K562 (cell line): ENCODE results near the gene USP2. TPM values are rescaled to one million over a fixed set of nuclear protein-coding genes. Genes with fewer than 3 reads are reported as not detected.

Source experiments
- ATF1 ChIP-seq, 2 experiments: fragments of 450-650 bp in 1 of 2; IDR thresholded peaks; 2 replicates each; pipeline ENCODE4 v1.6.1; 2016; ENCODE audit warnings: missing compliant biosample characterization in 1 of 2, missing genetic modification characterization in 1 of 2
- CHD2 ChIP-seq: IDR thresholded peaks from 2 replicates; pipeline ENCODE4 v1.6.1; 2011; ENCODE audit warnings: low read depth, low read length
- FOS ChIP-seq: IDR thresholded peaks from 3 replicates; pipeline ENCODE4 v1.6.1; 2011; ENCODE audit not compliant: insufficient read length; ENCODE audit errors: extremely low read depth
- HDAC1 ChIP-seq, 2 experiments: fragments of 450-650 bp; IDR thresholded peaks; 2 replicates each; pipeline ENCODE4 v1.6.1; 2016 to 2017; ENCODE audit warnings: inconsistent platforms in 1 of 2, mild to moderate bottlenecking in 1 of 2, moderate library complexity in 1 of 2
- JUN ChIP-seq, 2 experiments: sonication (generic) in 1 of 2; formaldehyde crosslinking in 1 of 2; IDR thresholded peaks; 2 replicates each; pipeline versions ENCODE4 v1.6.1 to v1.8.0; 2012 to 2022; ENCODE audit warnings: borderline replicate concordance in 2 of 2, mild to moderate bottlenecking in 2 of 2, improper control_type of control experiment in 1 of 2, low read depth in 1 of 2, low read length in 1 of 2, missing genetic modification reagents in 1 of 2
- MEIS2 ChIP-seq: fragments of 450-650 bp; IDR thresholded peaks from 2 replicates; pipeline ENCODE4 v1.6.1; 2014; ENCODE audit warnings: mild to moderate bottlenecking; ENCODE audit not compliant: partially characterized antibody
- RBM39 ChIP-seq: fragments of 200-400 bp; formaldehyde crosslinking; optimal IDR thresholded peaks from 2 replicates; pipeline ENCODE3; 2018; ENCODE audit warnings: low read depth, low read length
- ZKSCAN3 ChIP-seq: fragments of 250-450 bp; sonication (Bioruptor Pico); IDR thresholded peaks from 2 replicates; pipeline ENCODE4 v1.4.0; 2020
- polyA plus RNA-seq, 8 experiments: library from polyadenylated mRNA; depleted of rRNA in 4 of 8; stranded (reverse) in 5 of 8; unstranded in 3 of 8; fragments of >200 nt; fragmentation: Nextera tagmentation in 2 of 8; fragmentation: Illumina TruSeq in 1 of 8; extraction: Ambion mirVana in 2 of 8; extraction: Trizol in 1 of 8; gene quantifications; 2 replicates each; pipeline versions ENCODE4 v1.2.1 to v1.2.3, GENCODE V29; 2011 to 2014; ENCODE audit warnings: inconsistent platforms in 1 of 8, missing spikeins in 1 of 8
- total RNA-seq, 7 experiments: library from RNA; depleted of rRNA in 6 of 7; stranded (reverse); fragments of >200 nt in 6 of 7; fragmentation: Illumina TruSeq in 2 of 7; extraction: Trizol in 2 of 7; gene quantifications; 2 replicates each; pipeline versions ENCODE4 v1.2.1 to v1.2.3, GENCODE V29; 2011 to 2021; ENCODE audit warnings: low replicate concordance in 1 of 7
- TF ChIP-seq, protein P1 (sequence below): sonication (generic); formaldehyde crosslinking; IDR thresholded peaks from 2 replicates; pipeline ENCODE4 v1.8.1; 2023; ENCODE audit warnings: missing genetic modification reagents, mild to moderate bottlenecking, borderline replicate concordance
- TF ChIP-seq, protein P2 (sequence below): fragments of 250-450 bp; sonication (Bioruptor Pico); IDR thresholded peaks from 2 replicates; pipeline ENCODE4 v1.4.0; 2020
- TF ChIP-seq, protein P3 (sequence below): fragments of 450-650 bp; formaldehyde crosslinking; IDR thresholded peaks from 2 replicates; pipeline ENCODE4 v1.4.0; 2022; ENCODE audit warnings: missing genetic modification characterization
- TF ChIP-seq, protein P4 (sequence below): sonication (generic); formaldehyde crosslinking; IDR thresholded peaks from 2 replicates; pipeline ENCODE4 v1.8.0; 2022; ENCODE audit warnings: mild to moderate bottlenecking, low read depth, missing genetic modification reagents

Gene USP2
- total and polyA plus RNA-seq, 9 of the 15 experiments (the other 6 are each of a cell fraction or from before 2014, with no cell fraction given), result 2.8 to 16.9 (median 3.9) TPM

DNA sequence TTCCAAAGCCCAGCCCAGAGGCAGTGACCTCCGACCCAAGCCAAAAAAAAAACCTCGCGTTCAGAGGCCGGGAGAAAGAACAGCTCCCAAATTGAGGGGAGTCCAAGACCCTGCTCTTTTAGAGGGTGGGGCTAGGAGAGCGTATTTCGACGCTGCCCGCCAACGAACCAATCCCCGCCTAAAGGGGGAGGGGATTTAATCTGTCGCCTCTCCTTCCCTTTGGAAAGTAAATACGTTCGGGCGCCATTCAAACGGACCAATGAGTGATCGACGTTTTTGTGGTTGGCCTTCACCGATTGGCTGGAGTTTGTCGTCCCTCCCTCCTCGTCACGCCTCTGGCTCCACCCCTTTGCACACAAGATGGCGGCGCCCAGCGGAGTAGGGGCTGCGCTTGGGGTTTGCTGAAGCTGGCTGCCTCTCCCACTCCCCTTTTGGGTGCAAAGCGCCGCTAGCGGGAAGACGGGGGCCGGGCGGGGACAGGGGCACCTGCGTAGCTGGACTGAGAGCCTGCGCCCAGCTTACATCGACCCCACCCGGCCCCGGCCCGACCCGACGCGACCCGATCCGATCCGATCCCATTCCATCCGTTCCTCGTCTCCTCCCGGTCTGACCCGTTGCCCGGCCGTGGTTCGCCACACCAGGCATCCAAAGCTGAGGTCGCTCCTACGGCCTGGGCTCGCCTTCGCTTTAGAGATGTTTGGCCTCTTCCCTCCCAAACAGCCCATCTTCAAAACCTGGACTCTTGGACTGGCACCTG is 47.1 kb downstream of the USP2 start, which contains the start of gene RNF26 (continued):
- TF ChIP-seq, protein P1, sequence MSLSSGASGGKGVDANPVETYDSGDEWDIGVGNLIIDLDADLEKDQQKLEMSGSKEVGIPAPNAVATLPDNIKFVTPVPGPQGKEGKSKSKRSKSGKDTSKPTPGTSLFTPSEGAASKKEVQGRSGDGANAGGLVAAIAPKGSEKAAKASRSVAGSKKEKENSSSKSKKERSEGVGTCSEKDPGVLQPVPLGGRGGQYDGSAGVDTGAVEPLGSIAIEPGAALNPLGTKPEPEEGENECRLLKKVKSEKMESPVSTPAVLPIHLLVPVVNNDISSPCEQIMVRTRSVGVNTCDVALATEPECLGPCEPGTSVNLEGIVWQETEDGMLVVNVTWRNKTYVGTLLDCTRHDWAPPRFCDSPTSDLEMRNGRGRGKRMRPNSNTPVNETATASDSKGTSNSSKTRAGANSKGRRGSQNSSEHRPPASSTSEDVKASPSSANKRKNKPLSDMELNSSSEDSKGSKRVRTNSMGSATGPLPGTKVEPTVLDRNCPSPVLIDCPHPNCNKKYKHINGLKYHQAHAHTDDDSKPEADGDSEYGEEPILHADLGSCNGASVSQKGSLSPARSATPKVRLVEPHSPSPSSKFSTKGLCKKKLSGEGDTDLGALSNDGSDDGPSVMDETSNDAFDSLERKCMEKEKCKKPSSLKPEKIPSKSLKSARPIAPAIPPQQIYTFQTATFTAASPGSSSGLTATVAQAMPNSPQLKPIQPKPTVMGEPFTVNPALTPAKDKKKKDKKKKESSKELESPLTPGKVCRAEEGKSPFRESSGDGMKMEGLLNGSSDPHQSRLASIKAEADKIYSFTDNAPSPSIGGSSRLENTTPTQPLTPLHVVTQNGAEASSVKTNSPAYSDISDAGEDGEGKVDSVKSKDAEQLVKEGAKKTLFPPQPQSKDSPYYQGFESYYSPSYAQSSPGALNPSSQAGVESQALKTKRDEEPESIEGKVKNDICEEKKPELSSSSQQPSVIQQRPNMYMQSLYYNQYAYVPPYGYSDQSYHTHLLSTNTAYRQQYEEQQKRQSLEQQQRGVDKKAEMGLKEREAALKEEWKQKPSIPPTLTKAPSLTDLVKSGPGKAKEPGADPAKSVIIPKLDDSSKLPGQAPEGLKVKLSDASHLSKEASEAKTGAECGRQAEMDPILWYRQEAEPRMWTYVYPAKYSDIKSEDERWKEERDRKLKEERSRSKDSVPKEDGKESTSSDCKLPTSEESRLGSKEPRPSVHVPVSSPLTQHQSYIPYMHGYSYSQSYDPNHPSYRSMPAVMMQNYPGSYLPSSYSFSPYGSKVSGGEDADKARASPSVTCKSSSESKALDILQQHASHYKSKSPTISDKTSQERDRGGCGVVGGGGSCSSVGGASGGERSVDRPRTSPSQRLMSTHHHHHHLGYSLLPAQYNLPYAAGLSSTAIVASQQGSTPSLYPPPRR (CRISPR knock-in tag), result 0 out of 2 replicates have a peak, but pooled peaks have one; percentile 16
- no peak for TF ChIP-seq RBM39
- TF ChIP-seq, protein P2, sequence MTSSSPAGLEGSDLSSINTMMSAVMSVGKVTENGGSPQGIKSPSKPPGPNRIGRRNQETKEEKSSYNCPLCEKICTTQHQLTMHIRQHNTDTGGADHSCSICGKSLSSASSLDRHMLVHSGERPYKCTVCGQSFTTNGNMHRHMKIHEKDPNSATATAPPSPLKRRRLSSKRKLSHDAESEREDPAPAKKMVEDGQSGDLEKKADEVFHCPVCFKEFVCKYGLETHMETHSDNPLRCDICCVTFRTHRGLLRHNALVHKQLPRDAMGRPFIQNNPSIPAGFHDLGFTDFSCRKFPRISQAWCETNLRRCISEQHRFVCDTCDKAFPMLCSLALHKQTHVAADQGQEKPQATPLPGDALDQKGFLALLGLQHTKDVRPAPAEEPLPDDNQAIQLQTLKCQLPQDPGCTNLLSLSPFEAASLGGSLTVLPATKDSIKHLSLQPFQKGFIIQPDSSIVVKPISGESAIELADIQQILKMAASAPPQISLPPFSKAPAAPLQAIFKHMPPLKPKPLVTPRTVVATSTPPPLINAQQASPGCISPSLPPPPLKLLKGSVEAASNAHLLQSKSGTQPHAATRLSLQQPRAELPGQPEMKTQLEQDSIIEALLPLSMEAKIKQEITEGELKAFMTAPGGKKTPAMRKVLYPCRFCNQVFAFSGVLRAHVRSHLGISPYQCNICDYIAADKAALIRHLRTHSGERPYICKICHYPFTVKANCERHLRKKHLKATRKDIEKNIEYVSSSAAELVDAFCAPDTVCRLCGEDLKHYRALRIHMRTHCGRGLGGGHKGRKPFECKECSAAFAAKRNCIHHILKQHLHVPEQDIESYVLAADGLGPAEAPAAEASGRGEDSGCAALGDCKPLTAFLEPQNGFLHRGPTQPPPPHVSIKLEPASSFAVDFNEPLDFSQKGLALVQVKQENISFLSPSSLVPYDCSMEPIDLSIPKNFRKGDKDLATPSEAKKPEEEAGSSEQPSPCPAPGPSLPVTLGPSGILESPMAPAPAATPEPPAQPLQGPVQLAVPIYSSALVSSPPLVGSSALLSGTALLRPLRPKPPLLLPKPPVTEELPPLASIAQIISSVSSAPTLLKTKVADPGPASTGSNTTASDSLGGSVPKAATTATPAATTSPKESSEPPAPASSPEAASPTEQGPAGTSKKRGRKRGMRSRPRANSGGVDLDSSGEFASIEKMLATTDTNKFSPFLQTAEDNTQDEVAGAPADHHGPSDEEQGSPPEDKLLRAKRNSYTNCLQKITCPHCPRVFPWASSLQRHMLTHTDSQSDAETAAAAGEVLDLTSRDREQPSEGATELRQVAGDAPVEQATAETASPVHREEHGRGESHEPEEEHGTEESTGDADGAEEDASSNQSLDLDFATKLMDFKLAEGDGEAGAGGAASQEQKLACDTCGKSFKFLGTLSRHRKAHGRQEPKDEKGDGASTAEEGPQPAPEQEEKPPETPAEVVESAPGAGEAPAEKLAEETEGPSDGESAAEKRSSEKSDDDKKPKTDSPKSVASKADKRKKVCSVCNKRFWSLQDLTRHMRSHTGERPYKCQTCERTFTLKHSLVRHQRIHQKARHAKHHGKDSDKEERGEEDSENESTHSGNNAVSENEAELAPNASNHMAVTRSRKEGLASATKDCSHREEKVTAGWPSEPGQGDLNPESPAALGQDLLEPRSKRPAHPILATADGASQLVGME (CRISPR knock-in tag), result 0 out of 2 replicates have a peak, but pooled peaks have one; percentile 17
- TF ChIP-seq MEIS2, result peak; percentile 33
- TF ChIP-seq HDAC1 (IDR thresholded peaks at IDR 0.05), result peak in 1 of 2 experiments; percentile 78; a peak in 2 of 4 replicates
- TF ChIP-seq, protein P3, sequence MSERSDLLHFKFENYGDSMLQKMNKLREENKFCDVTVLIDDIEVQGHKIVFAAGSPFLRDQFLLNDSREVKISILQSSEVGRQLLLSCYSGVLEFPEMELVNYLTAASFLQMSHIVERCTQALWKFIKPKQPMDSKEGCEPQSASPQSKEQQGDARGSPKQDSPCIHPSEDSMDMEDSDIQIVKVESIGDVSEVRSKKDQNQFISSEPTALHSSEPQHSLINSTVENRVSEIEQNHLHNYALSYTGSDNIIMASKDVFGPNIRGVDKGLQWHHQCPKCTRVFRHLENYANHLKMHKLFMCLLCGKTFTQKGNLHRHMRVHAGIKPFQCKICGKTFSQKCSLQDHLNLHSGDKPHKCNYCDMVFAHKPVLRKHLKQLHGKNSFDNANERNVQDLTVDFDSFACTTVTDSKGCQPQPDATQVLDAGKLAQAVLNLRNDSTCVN, result no peak
- no peak for TF ChIP-seq ZKSCAN3 (CRISPR knock-in tag)
- peak; percentile 68; the same call in 1 of the 2 replicates for TF ChIP-seq CHD2
- TF ChIP-seq ATF1 (CRISPR knock-in tag; IDR thresholded peaks at IDR 0.05), result peak; percentile 60
- TF ChIP-seq ATF1 (tag; IDR thresholded peaks at IDR 0.05), result peak; percentile 97
- TF ChIP-seq JUN (IDR thresholded peaks at IDR 0.05; ENCODE audit: borderline replicate concordance, low read depth, low read length), result peak; percentile 30; the same call in 1 of the 2 replicates
- no peak for TF ChIP-seq JUN (CRISPR knock-in tag; IDR thresholded peaks at IDR 0.05; ENCODE audit: borderline replicate concordance)
- TF ChIP-seq, protein P4, sequence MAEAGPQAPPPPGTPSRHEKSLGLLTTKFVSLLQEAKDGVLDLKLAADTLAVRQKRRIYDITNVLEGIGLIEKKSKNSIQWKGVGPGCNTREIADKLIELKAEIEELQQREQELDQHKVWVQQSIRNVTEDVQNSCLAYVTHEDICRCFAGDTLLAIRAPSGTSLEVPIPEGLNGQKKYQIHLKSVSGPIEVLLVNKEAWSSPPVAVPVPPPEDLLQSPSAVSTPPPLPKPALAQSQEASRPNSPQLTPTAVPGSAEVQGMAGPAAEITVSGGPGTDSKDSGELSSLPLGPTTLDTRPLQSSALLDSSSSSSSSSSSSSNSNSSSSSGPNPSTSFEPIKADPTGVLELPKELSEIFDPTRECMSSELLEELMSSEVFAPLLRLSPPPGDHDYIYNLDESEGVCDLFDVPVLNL, result peak; percentile 87
- peak; percentile 92 for TF ChIP-seq FOS
